H1 (cell line): ENCODE measurements around the gene CNOT1. TPM values are rescaled to one million over a fixed set of nuclear protein-coding genes. Genes with fewer than 3 reads are reported as not detected.

Experiments
- CTCF ChIA-PET: fragments of 300-600 bp; sonication (Branson Sonifier 250); formaldehyde crosslinking; loops from one replicate; lab custom pipeline; 2021; ENCODE audit not compliant: partially characterized antibody; lab: Charles Lee
- POLR2A ChIA-PET: fragments of 300-600 bp; sonication (Branson Sonifier 250); formaldehyde crosslinking; loops from one replicate; lab custom pipeline; 2021; ENCODE audit warnings: inconsistent platforms; ENCODE audit not compliant: partially characterized antibody; lab: Charles Lee
- DNase-seq, 2 experiments: peaks; one replicate each; pipeline versions ENCODE4 v3.0.0 to v3.0.0-alpha.2; 2010 to 2022; ENCODE audit warnings: low spot score in 2 of 2, low read depth in 1 of 2, mixed read lengths in 1 of 2
- FAIRE-seq: peaks from 2 replicates; lab custom pipeline; 2011; peaks lifted over from hg19 to GRCh38; lab: Jason Lieb, UNC
- H2AFZ ChIP-seq: 2 replicates; pipeline ENCODE4 v1.8.1; 2012; ENCODE audit warnings: low read length, inconsistent platforms
- H2AK5ac ChIP-seq: 2 replicates; pipeline ENCODE4 v1.6.1; 2013; ENCODE audit warnings: low read depth, low read length
- H2BK120ac ChIP-seq: replicated peaks from 2 replicates; pipeline ENCODE3; 2013; ENCODE audit warnings: low read depth, low read length, inconsistent platforms
- H2BK12ac ChIP-seq: 2 replicates; pipeline ENCODE4 v1.6.1; 2013; ENCODE audit warnings: low read depth, low read length
- H2BK15ac ChIP-seq: 2 replicates; pipeline ENCODE4 v1.6.1; 2013; ENCODE audit warnings: low read length
- H2BK20ac ChIP-seq: 2 replicates; pipeline ENCODE4 v1.6.1; 2013; ENCODE audit warnings: low read length
- H2BK5ac ChIP-seq: 2 replicates; pipeline ENCODE4 v1.6.1; 2013; ENCODE audit warnings: low read depth, low read length
- H3K14ac ChIP-seq: 2 replicates; pipeline ENCODE4 v1.6.1; 2013; ENCODE audit warnings: inconsistent platforms; ENCODE audit not compliant: insufficient read length
- H3K18ac ChIP-seq: 2 replicates; pipeline ENCODE4 v1.6.1; 2013; ENCODE audit warnings: low read length; ENCODE audit errors: extremely low read depth
- H3K23ac ChIP-seq: 2 replicates; pipeline ENCODE4 v1.6.1; 2013; ENCODE audit warnings: inconsistent platforms; ENCODE audit not compliant: insufficient read length
- H3K23me2 ChIP-seq: 2 replicates; pipeline ENCODE4 v1.6.1; 2013; ENCODE audit warnings: low read depth, low read length
- H3K27ac ChIP-seq: 2 replicates; pipeline ENCODE4 v1.6.1; 2011; ENCODE audit warnings: low read depth, low read length, inconsistent platforms
- H3K27me3 ChIP-seq, 4 experiments: replicated peaks in 1 of 4; 1 replicate in 1 of 4; 2 replicates in 3 of 4; pipeline versions ENCODE4 v1.6.1 to v1.8.1; 2011 to 2013; ENCODE audit warnings: low read length in 3 of 4, mild to moderate bottlenecking in 3 of 4, inconsistent platforms in 2 of 4, mixed read lengths in 2 of 4, moderate library complexity in 1 of 4; ENCODE audit not compliant: control insufficient read depth in 3 of 4, insufficient read depth in 3 of 4; ENCODE audit errors: extremely low read depth in 1 of 4
- H3K36me3 ChIP-seq, 4 experiments: 2 replicates each; pipeline versions ENCODE4 v1.6.1 to v1.8.1; 2011 to 2013; ENCODE audit warnings: mild to moderate bottlenecking in 4 of 4, low read length in 3 of 4, moderate library complexity in 2 of 4, control low read depth in 1 of 4, inconsistent platforms in 1 of 4; ENCODE audit not compliant: insufficient read depth in 4 of 4, control insufficient read depth in 2 of 4
- H3K4ac ChIP-seq: replicated peaks from 2 replicates; pipeline ENCODE3; 2013; ENCODE audit warnings: low read length, low read depth, mixed read lengths, inconsistent platforms; ENCODE audit not compliant: insufficient read length
- H3K4me1 ChIP-seq, 4 experiments: replicated peaks in 1 of 4; 1 replicate in 1 of 4; 2 replicates in 3 of 4; pipeline versions ENCODE4 v1.6.1 to v1.8.1; 2011 to 2013; ENCODE audit warnings: low read length in 3 of 4, inconsistent platforms in 2 of 4, mixed read lengths in 1 of 4; ENCODE audit not compliant: insufficient read depth in 4 of 4, control insufficient read depth in 3 of 4
- H3K4me2 ChIP-seq, 2 experiments: 2 replicates each; pipeline versions ENCODE4 v1.6.1 to v1.8.1; 2011 to 2013; ENCODE audit warnings: low read depth in 2 of 2, low read length in 2 of 2, control low read depth in 1 of 2, inconsistent platforms in 1 of 2, mild to moderate bottlenecking in 1 of 2; ENCODE audit not compliant: insufficient read depth in 1 of 2
- H3K4me3 ChIP-seq, 4 experiments: fragments of 200-600, 300-600 bp in 1 of 4; sonication (generic), shearing (Covaris generic), sonication (Bioruptor Twin) in 1 of 4; 2 replicates each; pipeline versions ENCODE4 v1.5.1 to v1.8.1; 2011 to 2016; ENCODE audit warnings: low read length in 4 of 4, low read depth in 3 of 4, control low read depth in 2 of 4, inconsistent platforms in 2 of 4, mild to moderate bottlenecking in 2 of 4, mixed read lengths in 1 of 4, moderate library complexity in 1 of 4; ENCODE audit not compliant: insufficient read depth in 2 of 4; ENCODE audit errors: extremely low read depth in 1 of 4
- H3K56ac ChIP-seq: replicated peaks from 2 replicates; pipeline ENCODE3; 2013; ENCODE audit warnings: low read depth, mild to moderate bottlenecking, mixed read lengths, low read length, inconsistent platforms; ENCODE audit not compliant: insufficient read length
- H3K79me1 ChIP-seq: 2 replicates; pipeline ENCODE4 v1.6.1; 2013; ENCODE audit warnings: low read depth, low read length, control low read depth
- H3K79me2 ChIP-seq, 2 experiments: 2 replicates each; pipeline versions ENCODE4 v1.6.1 to v1.8.1; 2012 to 2013; ENCODE audit warnings: low read length in 2 of 2, mild to moderate bottlenecking in 2 of 2, inconsistent platforms in 1 of 2; ENCODE audit not compliant: insufficient read depth in 2 of 2, control insufficient read depth in 1 of 2
- H3K9ac ChIP-seq, 4 experiments: replicated peaks in 1 of 4; 1 replicate in 1 of 4; 2 replicates in 3 of 4; pipeline versions ENCODE4 v1.6.1 to v1.8.1; 2011 to 2013; ENCODE audit warnings: low read depth in 3 of 4, low read length in 3 of 4, control low read depth in 2 of 4, mild to moderate bottlenecking in 2 of 4, moderate library complexity in 2 of 4, inconsistent platforms in 1 of 4; ENCODE audit errors: extremely low read depth in 1 of 4
- H3K9me3 ChIP-seq, 2 experiments: 2 replicates each; pipeline versions ENCODE4 v1.6.1 to v1.8.1; 2012 to 2013; ENCODE audit warnings: mild to moderate bottlenecking in 2 of 2, moderate library complexity in 2 of 2, control low read depth in 1 of 2, inconsistent platforms in 1 of 2, low read depth in 1 of 2, low read length in 1 of 2, mixed read lengths in 1 of 2; ENCODE audit not compliant: insufficient read depth in 2 of 2
- H4K20me1 ChIP-seq, 2 experiments: replicated peaks in 1 of 2; 2 replicates each; pipeline versions ENCODE3 to v1.8.1; 2011 to 2013; ENCODE audit warnings: inconsistent platforms in 2 of 2, low read length in 2 of 2, mild to moderate bottlenecking in 1 of 2; ENCODE audit not compliant: insufficient read depth in 2 of 2, control insufficient read depth in 1 of 2
- H4K5ac ChIP-seq: 2 replicates; pipeline ENCODE4 v1.6.1; 2013; ENCODE audit warnings: low read length, low read depth, mixed read lengths, inconsistent platforms; ENCODE audit not compliant: insufficient read length
- H4K8ac ChIP-seq: 2 replicates; pipeline ENCODE4 v1.8.0; 2013; ENCODE audit warnings: mild to moderate bottlenecking, moderate library complexity, low read length, inconsistent platforms; ENCODE audit not compliant: insufficient read depth; ENCODE audit errors: extremely low read depth
- H4K91ac ChIP-seq: replicated peaks from 2 replicates; pipeline ENCODE3; 2013; ENCODE audit warnings: low read length, mixed read lengths, inconsistent platforms; ENCODE audit not compliant: insufficient read length
- CHD2 ChIP-seq: IDR thresholded peaks from 2 replicates; pipeline ENCODE4 v1.6.1; 2012; ENCODE audit warnings: low read length, improper control_type of control experiment
- SUZ12 ChIP-seq: fragments of 200-600 bp; sonication (generic); IDR thresholded peaks from 2 replicates; pipeline ENCODE4 v1.6.1; 2012; ENCODE audit warnings: mild to moderate bottlenecking, inconsistent platforms, low read length, moderate library complexity, mixed read lengths
- WGBS, 2 experiments: shearing (Covaris generic) in 1 of 2; methylation state at CpG; one replicate each; pipeline versions ENCODE4 v1.1.6 to v1.1.7; 2013 to 2015; ENCODE audit warnings: low lambda C conversion rate in 2 of 2, mixed read lengths in 2 of 2, inconsistent platforms in 1 of 2, low coverage in 1 of 2, missing lambda C conversion rate in 1 of 2; ENCODE audit not compliant: insufficient replicate concordance in 2 of 2, insufficient coverage in 1 of 2, insufficient read length in 1 of 2; ENCODE audit errors: extremely low coverage in 1 of 2, missing lambda C conversion rate in 1 of 2; 5-methylcytosine and 5-hydroxymethylcytosine counted together
- polyA plus RNA-seq, 7 experiments: library from polyadenylated mRNA; depleted of rRNA in 3 of 7; stranded (reverse) in 5 of 7; unstranded in 2 of 7; fragments of >200 nt in 5 of 7; fragments of 200-250 nt in 2 of 7; gene quantifications; 1 replicate in 5 of 7; 2 replicates in 1 of 7; 4 replicates in 1 of 7; pipeline versions ENCODE4 v1.2.1 to v1.2.3, GENCODE V29; 2011 to 2013; ENCODE audit warnings: missing spikeins in 2 of 7, mixed read lengths in 2 of 7
- total RNA-seq: library from RNA; stranded (reverse); fragmentation: NEBNext Ultra II Directional; extraction: Animal tissue kit (Norgen Biotek cat#: 25700); gene quantifications from 2 replicates; pipeline ENCODE4 v1.2.1, GENCODE V29; 2021
- TF ChIP-seq, protein P1 (sequence below): IDR thresholded peaks from 2 replicates; pipeline ENCODE4 v1.6.1; 2011; ENCODE audit warnings: low read length, improper control_type of control experiment
- TF ChIP-seq, protein P2 (sequence below), 3 experiments: IDR thresholded peaks; 1 replicate in 2 of 3; 2 replicates in 1 of 3; pipeline versions ENCODE4 v1.5.1 to v1.6.1; 2011; ENCODE audit warnings: low read length in 3 of 3, mild to moderate bottlenecking in 3 of 3, inconsistent platforms in 2 of 3, low read depth in 1 of 3, moderate library complexity in 1 of 3; ENCODE audit not compliant: insufficient read depth in 1 of 3; ENCODE audit errors: control extremely low read depth in 1 of 3

Gene CNOT1
- total and polyA plus RNA-seq, 2 of the 8 experiments (the other 6 are each of a cell fraction or from before 2014, with no cell fraction given), result 306 to 319 TPM

DNA sequence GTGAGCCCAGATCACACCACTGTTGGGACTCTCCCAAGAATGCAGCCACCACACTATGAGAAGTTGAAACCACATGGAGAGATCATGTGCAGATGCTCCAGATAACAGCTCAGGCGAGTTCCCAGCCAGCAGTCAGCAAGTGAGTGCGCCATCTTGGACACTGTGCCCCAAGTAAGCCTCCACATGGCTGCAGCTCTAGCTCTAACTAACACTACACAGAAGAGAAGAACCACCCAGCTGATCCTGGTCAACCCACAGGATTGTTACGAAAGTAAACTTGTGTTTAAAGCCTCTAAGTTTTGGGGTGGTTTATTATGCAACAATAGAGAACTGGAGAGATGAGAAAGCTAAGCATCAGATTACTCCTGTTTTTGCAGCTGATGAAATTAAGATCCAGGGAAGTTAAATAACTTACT, 29.2 kb upstream of the CNOT1 start:
- POLR2A ChIA-PET, result interaction anchor here (0.6 to 1.5 kb wide), 6 partner anchors 9 to 90 kb away, joined by 3 to 4 read pairs (median 3); no protein-coding TSS in a partner anchor
- H3K27me3 ChIP-seq, result no peaks in the 10 kb centered on the region
- H2AFZ ChIP-seq, result no peak overlapping the region
- no peak overlapping the region for H3K4me2 ChIP-seq
- no peak overlapping the region for H3K9ac ChIP-seq
- H3K23ac ChIP-seq, result no peak overlapping the region
- no peaks in the 10 kb centered on the region for H3K23me2 ChIP-seq
- H3K79me1 ChIP-seq, result no peaks in the 10 kb centered on the region
- H3K4me1 ChIP-seq, result no peaks in the 10 kb centered on the region
- H3K56ac ChIP-seq, result no peak overlapping the region
- no peak overlapping the region for H2BK20ac ChIP-seq
- no peak for FAIRE-seq
- H3K4me3 ChIP-seq, result no peak overlapping the region
- H3K18ac ChIP-seq, result no peak overlapping the region
- no peak overlapping the region for H4K5ac ChIP-seq
- no peak overlapping the region for H4K8ac ChIP-seq
- 82% methylated on average over 3 of the region's 3 CpGs; no CpG with 5 or more reads in 1 of the 2 experiments for WGBS, 2 experiments
- no peak for DNase-seq
- H3K4ac ChIP-seq, result no peak overlapping the region
- CTCF ChIA-PET, result interaction anchor here (0.6 to 1.9 kb wide), 8 partner anchors 9 to 509 kb away, joined by 3 to 6 read pairs (median 3); no protein-coding TSS in a partner anchor
- TF ChIP-seq SUZ12, result no peak
- TF ChIP-seq CHD2, result no peak
- TF ChIP-seq, protein P1, sequence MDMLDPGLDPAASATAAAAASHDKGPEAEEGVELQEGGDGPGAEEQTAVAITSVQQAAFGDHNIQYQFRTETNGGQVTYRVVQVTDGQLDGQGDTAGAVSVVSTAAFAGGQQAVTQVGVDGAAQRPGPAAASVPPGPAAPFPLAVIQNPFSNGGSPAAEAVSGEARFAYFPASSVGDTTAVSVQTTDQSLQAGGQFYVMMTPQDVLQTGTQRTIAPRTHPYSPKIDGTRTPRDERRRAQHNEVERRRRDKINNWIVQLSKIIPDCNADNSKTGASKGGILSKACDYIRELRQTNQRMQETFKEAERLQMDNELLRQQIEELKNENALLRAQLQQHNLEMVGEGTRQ, result no peak
- TF ChIP-seq, protein P2, sequence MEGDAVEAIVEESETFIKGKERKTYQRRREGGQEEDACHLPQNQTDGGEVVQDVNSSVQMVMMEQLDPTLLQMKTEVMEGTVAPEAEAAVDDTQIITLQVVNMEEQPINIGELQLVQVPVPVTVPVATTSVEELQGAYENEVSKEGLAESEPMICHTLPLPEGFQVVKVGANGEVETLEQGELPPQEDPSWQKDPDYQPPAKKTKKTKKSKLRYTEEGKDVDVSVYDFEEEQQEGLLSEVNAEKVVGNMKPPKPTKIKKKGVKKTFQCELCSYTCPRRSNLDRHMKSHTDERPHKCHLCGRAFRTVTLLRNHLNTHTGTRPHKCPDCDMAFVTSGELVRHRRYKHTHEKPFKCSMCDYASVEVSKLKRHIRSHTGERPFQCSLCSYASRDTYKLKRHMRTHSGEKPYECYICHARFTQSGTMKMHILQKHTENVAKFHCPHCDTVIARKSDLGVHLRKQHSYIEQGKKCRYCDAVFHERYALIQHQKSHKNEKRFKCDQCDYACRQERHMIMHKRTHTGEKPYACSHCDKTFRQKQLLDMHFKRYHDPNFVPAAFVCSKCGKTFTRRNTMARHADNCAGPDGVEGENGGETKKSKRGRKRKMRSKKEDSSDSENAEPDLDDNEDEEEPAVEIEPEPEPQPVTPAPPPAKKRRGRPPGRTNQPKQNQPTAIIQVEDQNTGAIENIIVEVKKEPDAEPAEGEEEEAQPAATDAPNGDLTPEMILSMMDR (IDR thresholded peaks at IDR 0.05; ENCODE audit: control extremely low read depth in 1 of 3, insufficient read depth in 1 of 3, low read depth in 1 of 3, low read length in 3 of 3), result no peak
- H3K27ac ChIP-seq, result no peak overlapping the region
- no peak overlapping the region for H4K91ac ChIP-seq
- no peaks in the 10 kb centered on the region for H3K36me3 ChIP-seq
- no peaks in the 10 kb centered on the region for H3K9me3 ChIP-seq
- H2BK15ac ChIP-seq, result no peak overlapping the region
- H3K14ac ChIP-seq, result no peak overlapping the region
- H2BK120ac ChIP-seq, result no peak overlapping the region
- H2AK5ac ChIP-seq, result no peak overlapping the region
- H4K20me1 ChIP-seq, result no peaks in the 10 kb centered on the region
- no peaks in the 10 kb centered on the region for H3K79me2 ChIP-seq
- H2BK5ac ChIP-seq, result no peak overlapping the region
- H2BK12ac ChIP-seq, result no peak overlapping the region
